Thyroid gland (tissue), 4 donors: ENCODE data around the gene PLB1.

Source experiments
- POLR2A ChIP-seq, 2 donors: fragments of 450-650 bp; IDR thresholded peaks; one replicate each; pipeline ENCODE4 v1.6.1; 2017; ENCODE audit warnings: antibody characterized with exemption in 2 of 2, mild to moderate bottlenecking in 2 of 2, moderate library complexity in 1 of 2
- TF ChIP-seq, protein P1 (sequence below), 6 experiments: fragments of 200-600 bp in 3 of 6; fragments of 450-650 bp in 3 of 6; sonication (generic) in 3 of 6; IDR thresholded peaks; one replicate each; pipeline ENCODE4 v1.5.1; 2016 to 2019; ENCODE audit warnings: antibody characterized with exemption in 6 of 6, mild to moderate bottlenecking in 2 of 6, inconsistent platforms in 1 of 6, moderate library complexity in 1 of 6

DNA sequence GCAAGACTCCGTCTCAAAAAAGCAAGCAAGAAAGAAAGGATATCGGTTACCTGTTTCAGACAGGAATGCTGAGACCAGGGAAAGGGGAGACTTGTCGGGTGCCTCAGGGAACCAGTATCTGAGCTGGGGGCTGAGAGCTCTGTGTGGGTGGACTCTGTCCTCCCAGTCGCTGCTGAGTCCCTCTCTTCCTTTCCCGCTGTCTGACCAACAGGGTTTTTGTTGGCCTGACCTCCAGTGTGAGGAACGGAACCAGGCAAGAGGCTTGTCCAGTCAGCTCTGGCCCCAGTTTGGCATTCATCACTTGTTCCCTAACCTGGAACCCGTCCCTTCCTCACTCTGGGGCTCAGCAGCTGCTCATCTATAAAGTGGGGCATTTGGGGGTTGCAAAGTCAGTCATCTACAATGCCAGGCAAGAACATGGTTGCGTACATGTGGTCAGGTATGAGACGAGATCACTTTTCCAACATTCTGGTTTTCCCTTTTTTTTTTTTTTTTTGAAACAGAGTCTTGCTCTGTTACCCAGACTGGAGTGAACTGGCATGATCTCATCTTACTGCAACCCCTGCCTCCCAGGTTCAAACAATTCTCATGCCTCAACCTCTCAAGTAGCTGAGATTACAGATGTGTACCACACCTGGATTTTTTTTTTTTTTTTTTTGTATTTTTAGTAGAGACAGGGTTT is 116.4 kb downstream of the PLB1 start:
- TF ChIP-seq, protein P1, sequence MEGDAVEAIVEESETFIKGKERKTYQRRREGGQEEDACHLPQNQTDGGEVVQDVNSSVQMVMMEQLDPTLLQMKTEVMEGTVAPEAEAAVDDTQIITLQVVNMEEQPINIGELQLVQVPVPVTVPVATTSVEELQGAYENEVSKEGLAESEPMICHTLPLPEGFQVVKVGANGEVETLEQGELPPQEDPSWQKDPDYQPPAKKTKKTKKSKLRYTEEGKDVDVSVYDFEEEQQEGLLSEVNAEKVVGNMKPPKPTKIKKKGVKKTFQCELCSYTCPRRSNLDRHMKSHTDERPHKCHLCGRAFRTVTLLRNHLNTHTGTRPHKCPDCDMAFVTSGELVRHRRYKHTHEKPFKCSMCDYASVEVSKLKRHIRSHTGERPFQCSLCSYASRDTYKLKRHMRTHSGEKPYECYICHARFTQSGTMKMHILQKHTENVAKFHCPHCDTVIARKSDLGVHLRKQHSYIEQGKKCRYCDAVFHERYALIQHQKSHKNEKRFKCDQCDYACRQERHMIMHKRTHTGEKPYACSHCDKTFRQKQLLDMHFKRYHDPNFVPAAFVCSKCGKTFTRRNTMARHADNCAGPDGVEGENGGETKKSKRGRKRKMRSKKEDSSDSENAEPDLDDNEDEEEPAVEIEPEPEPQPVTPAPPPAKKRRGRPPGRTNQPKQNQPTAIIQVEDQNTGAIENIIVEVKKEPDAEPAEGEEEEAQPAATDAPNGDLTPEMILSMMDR (IDR thresholded peaks at IDR 0.05) = no peak
- no peak for TF ChIP-seq POLR2A (IDR thresholded peaks at IDR 0.05)
